ENCODE measurements around the gene CD207. TPM values are rescaled to one million over a fixed set of nuclear protein-coding genes. Genes with fewer than 3 reads are reported as not detected.

The CD207 gene
- total RNA-seq, 1 experiment from 2014 or later, result 0.16 TPM

Other genes with a start within 250 kb of the CD207 start
- gene ADD2, start 67.6 kb downstream of the CD207 start, total RNA-seq (2022), result not detected in 2 replicates
- not detected in 2 replicates for gene FIGLA, start 45.2 kb downstream of the CD207 start, total RNA-seq (2022)
- 0.16 TPM in 1 of 2 replicates, not detected in the other for gene CLEC4F, start 15.2 kb downstream of the CD207 start, total RNA-seq (2022)
- 0.61 TPM in 1 of 2 replicates, not detected in the other for gene VAX2, start 64.8 kb upstream of the CD207 start, total RNA-seq (2022)
- gene ATP6V1B1, start 100.1 kb upstream of the CD207 start, total RNA-seq (2022), result 2.6 and 4.0 TPM in 2 replicates
- gene ANKRD53, start 142.8 kb upstream of the CD207 start, total RNA-seq (2022), result 0.16 and 0.28 TPM in 2 replicates
- gene TEX261, start 159.1 kb upstream of the CD207 start, total RNA-seq (2022), result 64.1 and 70.0 TPM in 2 replicates
- gene NAGK, start 232.8 kb upstream of the CD207 start, total RNA-seq (2022), result 87.6 and 101 TPM in 2 replicates